H1 (cell line): ENCODE results near the gene TSHR. TPM values are rescaled to one million over a fixed set of nuclear protein-coding genes. Genes with fewer than 3 reads are reported as not detected.

Experiments used
- CTCF ChIA-PET: fragments of 300-600 bp; sonication (Branson Sonifier 250); formaldehyde crosslinking; loops from one replicate; lab custom pipeline; 2021; ENCODE audit not compliant: partially characterized antibody; lab: Charles Lee
- POLR2A ChIA-PET: fragments of 300-600 bp; sonication (Branson Sonifier 250); formaldehyde crosslinking; loops from one replicate; lab custom pipeline; 2021; ENCODE audit warnings: inconsistent platforms; ENCODE audit not compliant: partially characterized antibody; lab: Charles Lee
- DNase-seq, 2 experiments: peaks; one replicate each; pipeline versions ENCODE4 v3.0.0 to v3.0.0-alpha.2; 2010 to 2022; ENCODE audit warnings: low spot score in 2 of 2, low read depth in 1 of 2, mixed read lengths in 1 of 2
- FAIRE-seq: peaks from 2 replicates; lab custom pipeline; 2011; peaks lifted over from hg19 to GRCh38; lab: Jason Lieb, UNC
- H2AFZ ChIP-seq: 2 replicates; pipeline ENCODE4 v1.8.1; 2012; ENCODE audit warnings: low read length, inconsistent platforms
- H2AK5ac ChIP-seq: 2 replicates; pipeline ENCODE4 v1.6.1; 2013; ENCODE audit warnings: low read depth, low read length
- H2BK120ac ChIP-seq: replicated peaks from 2 replicates; pipeline ENCODE3; 2013; ENCODE audit warnings: low read depth, low read length, inconsistent platforms
- H2BK12ac ChIP-seq: 2 replicates; pipeline ENCODE4 v1.6.1; 2013; ENCODE audit warnings: low read depth, low read length
- H2BK15ac ChIP-seq: 2 replicates; pipeline ENCODE4 v1.6.1; 2013; ENCODE audit warnings: low read length
- H2BK20ac ChIP-seq: 2 replicates; pipeline ENCODE4 v1.6.1; 2013; ENCODE audit warnings: low read length
- H2BK5ac ChIP-seq: 2 replicates; pipeline ENCODE4 v1.6.1; 2013; ENCODE audit warnings: low read depth, low read length
- H3K14ac ChIP-seq: 2 replicates; pipeline ENCODE4 v1.6.1; 2013; ENCODE audit warnings: inconsistent platforms; ENCODE audit not compliant: insufficient read length
- H3K18ac ChIP-seq: 2 replicates; pipeline ENCODE4 v1.6.1; 2013; ENCODE audit warnings: low read length; ENCODE audit errors: extremely low read depth
- H3K23ac ChIP-seq: 2 replicates; pipeline ENCODE4 v1.6.1; 2013; ENCODE audit warnings: inconsistent platforms; ENCODE audit not compliant: insufficient read length
- H3K23me2 ChIP-seq: 2 replicates; pipeline ENCODE4 v1.6.1; 2013; ENCODE audit warnings: low read depth, low read length
- H3K27ac ChIP-seq: 2 replicates; pipeline ENCODE4 v1.6.1; 2011; ENCODE audit warnings: low read depth, low read length, inconsistent platforms
- H3K27me3 ChIP-seq, 4 experiments: replicated peaks in 1 of 4; 1 replicate in 1 of 4; 2 replicates in 3 of 4; pipeline versions ENCODE4 v1.6.1 to v1.8.1; 2011 to 2013; ENCODE audit warnings: low read length in 3 of 4, mild to moderate bottlenecking in 3 of 4, inconsistent platforms in 2 of 4, mixed read lengths in 2 of 4, moderate library complexity in 1 of 4; ENCODE audit not compliant: control insufficient read depth in 3 of 4, insufficient read depth in 3 of 4; ENCODE audit errors: extremely low read depth in 1 of 4
- H3K36me3 ChIP-seq, 4 experiments: 2 replicates each; pipeline versions ENCODE4 v1.6.1 to v1.8.1; 2011 to 2013; ENCODE audit warnings: mild to moderate bottlenecking in 4 of 4, low read length in 3 of 4, moderate library complexity in 2 of 4, control low read depth in 1 of 4, inconsistent platforms in 1 of 4; ENCODE audit not compliant: insufficient read depth in 4 of 4, control insufficient read depth in 2 of 4
- H3K4ac ChIP-seq: replicated peaks from 2 replicates; pipeline ENCODE3; 2013; ENCODE audit warnings: low read length, low read depth, mixed read lengths, inconsistent platforms; ENCODE audit not compliant: insufficient read length
- H3K4me1 ChIP-seq, 4 experiments: replicated peaks in 1 of 4; 1 replicate in 1 of 4; 2 replicates in 3 of 4; pipeline versions ENCODE4 v1.6.1 to v1.8.1; 2011 to 2013; ENCODE audit warnings: low read length in 3 of 4, inconsistent platforms in 2 of 4, mixed read lengths in 1 of 4; ENCODE audit not compliant: insufficient read depth in 4 of 4, control insufficient read depth in 3 of 4
- H3K4me2 ChIP-seq, 2 experiments: 2 replicates each; pipeline versions ENCODE4 v1.6.1 to v1.8.1; 2011 to 2013; ENCODE audit warnings: low read depth in 2 of 2, low read length in 2 of 2, control low read depth in 1 of 2, inconsistent platforms in 1 of 2, mild to moderate bottlenecking in 1 of 2; ENCODE audit not compliant: insufficient read depth in 1 of 2
- H3K4me3 ChIP-seq, 4 experiments: fragments of 200-600, 300-600 bp in 1 of 4; sonication (generic), shearing (Covaris generic), sonication (Bioruptor Twin) in 1 of 4; 2 replicates each; pipeline versions ENCODE4 v1.5.1 to v1.8.1; 2011 to 2016; ENCODE audit warnings: low read length in 4 of 4, low read depth in 3 of 4, control low read depth in 2 of 4, inconsistent platforms in 2 of 4, mild to moderate bottlenecking in 2 of 4, mixed read lengths in 1 of 4, moderate library complexity in 1 of 4; ENCODE audit not compliant: insufficient read depth in 2 of 4; ENCODE audit errors: extremely low read depth in 1 of 4
- H3K56ac ChIP-seq: replicated peaks from 2 replicates; pipeline ENCODE3; 2013; ENCODE audit warnings: low read depth, mild to moderate bottlenecking, mixed read lengths, low read length, inconsistent platforms; ENCODE audit not compliant: insufficient read length
- H3K79me1 ChIP-seq: 2 replicates; pipeline ENCODE4 v1.6.1; 2013; ENCODE audit warnings: low read depth, low read length, control low read depth
- H3K79me2 ChIP-seq, 2 experiments: 2 replicates each; pipeline versions ENCODE4 v1.6.1 to v1.8.1; 2012 to 2013; ENCODE audit warnings: low read length in 2 of 2, mild to moderate bottlenecking in 2 of 2, inconsistent platforms in 1 of 2; ENCODE audit not compliant: insufficient read depth in 2 of 2, control insufficient read depth in 1 of 2
- H3K9ac ChIP-seq, 4 experiments: replicated peaks in 1 of 4; 1 replicate in 1 of 4; 2 replicates in 3 of 4; pipeline versions ENCODE4 v1.6.1 to v1.8.1; 2011 to 2013; ENCODE audit warnings: low read depth in 3 of 4, low read length in 3 of 4, control low read depth in 2 of 4, mild to moderate bottlenecking in 2 of 4, moderate library complexity in 2 of 4, inconsistent platforms in 1 of 4; ENCODE audit errors: extremely low read depth in 1 of 4
- H3K9me3 ChIP-seq, 2 experiments: 2 replicates each; pipeline versions ENCODE4 v1.6.1 to v1.8.1; 2012 to 2013; ENCODE audit warnings: mild to moderate bottlenecking in 2 of 2, moderate library complexity in 2 of 2, control low read depth in 1 of 2, inconsistent platforms in 1 of 2, low read depth in 1 of 2, low read length in 1 of 2, mixed read lengths in 1 of 2; ENCODE audit not compliant: insufficient read depth in 2 of 2
- H4K20me1 ChIP-seq, 2 experiments: replicated peaks in 1 of 2; 2 replicates each; pipeline versions ENCODE3 to v1.8.1; 2011 to 2013; ENCODE audit warnings: inconsistent platforms in 2 of 2, low read length in 2 of 2, mild to moderate bottlenecking in 1 of 2; ENCODE audit not compliant: insufficient read depth in 2 of 2, control insufficient read depth in 1 of 2
- H4K5ac ChIP-seq: 2 replicates; pipeline ENCODE4 v1.6.1; 2013; ENCODE audit warnings: low read length, low read depth, mixed read lengths, inconsistent platforms; ENCODE audit not compliant: insufficient read length
- H4K8ac ChIP-seq: 2 replicates; pipeline ENCODE4 v1.8.0; 2013; ENCODE audit warnings: mild to moderate bottlenecking, moderate library complexity, low read length, inconsistent platforms; ENCODE audit not compliant: insufficient read depth; ENCODE audit errors: extremely low read depth
- H4K91ac ChIP-seq: replicated peaks from 2 replicates; pipeline ENCODE3; 2013; ENCODE audit warnings: low read length, mixed read lengths, inconsistent platforms; ENCODE audit not compliant: insufficient read length
- BACH1 ChIP-seq: IDR thresholded peaks from 2 replicates; pipeline ENCODE4 v1.6.1; 2012; ENCODE audit warnings: low read length, improper control_type of control experiment
- CHD1 ChIP-seq: IDR thresholded peaks from 2 replicates; pipeline ENCODE4 v1.6.1; 2012; ENCODE audit warnings: low read depth, low read length, improper control_type of control experiment
- JUN ChIP-seq: IDR thresholded peaks from 2 replicates; pipeline ENCODE4 v1.6.1; 2011; ENCODE audit warnings: low read depth, mild to moderate bottlenecking, improper control_type of control experiment, low read length
- KDM1A ChIP-seq: fragments of 200-600, 300-600 bp; sonication (generic); IDR thresholded peaks from 2 replicates; pipeline ENCODE4 v1.7.1; 2016; ENCODE audit warnings: mild to moderate bottlenecking, low read length, borderline replicate concordance
- KDM4A ChIP-seq: IDR thresholded peaks from one replicate; pipeline ENCODE4 v1.7.1; 2012; ENCODE audit warnings: low read depth, mild to moderate bottlenecking, moderate library complexity, low read length, inconsistent platforms; ENCODE audit not compliant: severe bottlenecking
- KDM5A ChIP-seq: fragments of 200-600 bp; IDR thresholded peaks from 2 replicates; pipeline ENCODE4 v1.7.1; 2012; ENCODE audit warnings: mild to moderate bottlenecking, low read length, inconsistent platforms, mixed read lengths
- NRF1 ChIP-seq: IDR thresholded peaks from 2 replicates; pipeline ENCODE4 v1.6.1; 2011; ENCODE audit warnings: mild to moderate bottlenecking, low read depth, low read length, improper control_type of control experiment
- RBBP5 ChIP-seq: IDR thresholded peaks from 2 replicates; pipeline ENCODE4 v1.7.1; 2012; ENCODE audit warnings: low read depth, mild to moderate bottlenecking, inconsistent platforms, low read length, moderate library complexity, borderline replicate concordance
- SAP30 ChIP-seq: fragments of 300-600 bp; sonication (generic); IDR thresholded peaks from 2 replicates; pipeline ENCODE4 v1.7.1; 2012; ENCODE audit warnings: low read length, moderate library complexity, mild to moderate bottlenecking, inconsistent platforms; ENCODE audit not compliant: insufficient read depth, insufficient replicate concordance
- USF2 ChIP-seq: IDR thresholded peaks from 2 replicates; pipeline ENCODE4 v1.6.1; 2011; ENCODE audit warnings: low read length, improper control_type of control experiment
- WGBS, 2 experiments: shearing (Covaris generic) in 1 of 2; methylation state at CpG; one replicate each; pipeline versions ENCODE4 v1.1.6 to v1.1.7; 2013 to 2015; ENCODE audit warnings: low lambda C conversion rate in 2 of 2, mixed read lengths in 2 of 2, inconsistent platforms in 1 of 2, low coverage in 1 of 2, missing lambda C conversion rate in 1 of 2; ENCODE audit not compliant: insufficient replicate concordance in 2 of 2, insufficient coverage in 1 of 2, insufficient read length in 1 of 2; ENCODE audit errors: extremely low coverage in 1 of 2, missing lambda C conversion rate in 1 of 2; 5-methylcytosine and 5-hydroxymethylcytosine counted together
- polyA plus RNA-seq, 7 experiments: library from polyadenylated mRNA; depleted of rRNA in 3 of 7; stranded (reverse) in 5 of 7; unstranded in 2 of 7; fragments of >200 nt in 5 of 7; fragments of 200-250 nt in 2 of 7; gene quantifications; 1 replicate in 5 of 7; 2 replicates in 1 of 7; 4 replicates in 1 of 7; pipeline versions ENCODE4 v1.2.1 to v1.2.3, GENCODE V29; 2011 to 2013; ENCODE audit warnings: missing spikeins in 2 of 7, mixed read lengths in 2 of 7
- total RNA-seq: library from RNA; stranded (reverse); fragmentation: NEBNext Ultra II Directional; extraction: Animal tissue kit (Norgen Biotek cat#: 25700); gene quantifications from 2 replicates; pipeline ENCODE4 v1.2.1, GENCODE V29; 2021
- TF ChIP-seq, protein P1 (sequence below): IDR thresholded peaks from 2 replicates; pipeline ENCODE4 v1.6.1; 2012; ENCODE audit warnings: inconsistent platforms

The TSHR gene
- total and polyA plus RNA-seq, 2 of the 8 experiments (the other 6 are each of a cell fraction or from before 2014, with no cell fraction given), result 0.27 TPM; not detected in 1

DNA sequence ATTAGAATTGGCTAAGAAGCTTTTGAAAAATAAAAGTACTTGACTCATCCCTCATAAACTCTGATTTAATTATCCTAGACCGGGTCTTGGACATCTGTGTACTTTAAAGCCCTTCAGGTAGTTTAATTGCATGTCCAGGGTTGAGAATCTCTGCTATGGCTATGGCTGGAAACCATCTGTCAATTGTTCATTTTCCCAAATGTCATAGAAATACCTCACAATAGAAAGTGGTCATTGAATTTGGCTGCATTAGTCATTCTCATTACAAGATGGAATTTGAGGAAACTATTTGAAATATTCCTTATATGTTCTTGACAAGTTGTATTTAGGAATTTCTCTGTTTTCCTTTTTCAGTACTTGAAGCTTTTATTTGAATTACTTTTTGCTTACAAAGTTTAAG, 111.3 kb downstream of the TSHR start:
- Histone ChIP-seq H3K18ac (no peak overlapping the region), H3K56ac (no peak overlapping the region), H4K5ac (no peak overlapping the region), H2BK15ac (no peak overlapping the region), H2AK5ac (no peak overlapping the region), H2BK12ac (no peak overlapping the region), H3K4me2 (no peak overlapping the region), H3K9ac (no peak overlapping the region), H3K4me3 (no peak overlapping the region), H2BK120ac (no peak overlapping the region), H3K36me3 (no peaks in the 10 kb centered on the region), H2AFZ (no peak overlapping the region), H2BK5ac (no peak overlapping the region), H3K27me3 (no peaks in the 10 kb centered on the region), H3K23me2 (no peaks in the 10 kb centered on the region; the same call in 1 of the 2 replicates), H3K4ac (no peak overlapping the region), H3K79me1 (no peaks in the 10 kb centered on the region), H2BK20ac (no peak overlapping the region), H3K79me2 (no peaks in the 10 kb centered on the region), H4K91ac (no peak overlapping the region), H3K27ac (no peak overlapping the region), H3K4me1 (no peaks in the 10 kb centered on the region), H4K20me1 (no peaks in the 10 kb centered on the region), H3K23ac (no peak overlapping the region), H4K8ac (no peak overlapping the region), H3K14ac (no peak overlapping the region), H3K9me3 (no peaks in the 10 kb centered on the region; a peak in 1 of 4 replicates)
- ChIA-PET CTCF (interaction anchor here (0.6 to 1.0 kb wide), 2 partner anchors 93 to 438 kb away, joined by 3 read pairs; no protein-coding TSS in a partner anchor), POLR2A (no interaction called here)
- FAIRE-seq (no peak), DNase-seq (no peak)
- WGBS, 2 experiments, result 89% methylated on average over 1 of the region's 1 CpG; no CpG with 5 or more reads in 1 of the 2 experiments
- TF ChIP-seq, protein P1, sequence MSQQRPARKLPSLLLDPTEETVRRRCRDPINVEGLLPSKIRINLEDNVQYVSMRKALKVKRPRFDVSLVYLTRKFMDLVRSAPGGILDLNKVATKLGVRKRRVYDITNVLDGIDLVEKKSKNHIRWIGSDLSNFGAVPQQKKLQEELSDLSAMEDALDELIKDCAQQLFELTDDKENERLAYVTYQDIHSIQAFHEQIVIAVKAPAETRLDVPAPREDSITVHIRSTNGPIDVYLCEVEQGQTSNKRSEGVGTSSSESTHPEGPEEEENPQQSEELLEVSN, result no peak
- TF ChIP-seq RBBP5 (no peak), SAP30 (no peak), KDM1A (no peak), KDM4A (no peak), NRF1 (no peak), JUN (no peak), USF2 (no peak), KDM5A (no peak), CHD1 (no peak), BACH1 (no peak)
